D721Med (cell line): Measurements from ENCODE around the gene ZFAND3.

Experiments
- DNase-seq: peaks from one replicate; pipeline ENCODE4 v3.0.0; 2011; ENCODE audit warnings: low spot score; ENCODE audit not compliant: insufficient read length
- FAIRE-seq: peaks from 2 replicates; lab custom pipeline; 2011; peaks lifted over from hg19 to GRCh38; lab: Jason Lieb, UNC
- TF ChIP-seq, protein P1 (sequence below): IDR thresholded peaks from 2 replicates; pipeline ENCODE4 v1.5.1; 2012; ENCODE audit warnings: mild to moderate bottlenecking, control low read depth; ENCODE audit not compliant: insufficient read depth; ENCODE audit errors: missing control alignments

ZFAND3 gene

DNA sequence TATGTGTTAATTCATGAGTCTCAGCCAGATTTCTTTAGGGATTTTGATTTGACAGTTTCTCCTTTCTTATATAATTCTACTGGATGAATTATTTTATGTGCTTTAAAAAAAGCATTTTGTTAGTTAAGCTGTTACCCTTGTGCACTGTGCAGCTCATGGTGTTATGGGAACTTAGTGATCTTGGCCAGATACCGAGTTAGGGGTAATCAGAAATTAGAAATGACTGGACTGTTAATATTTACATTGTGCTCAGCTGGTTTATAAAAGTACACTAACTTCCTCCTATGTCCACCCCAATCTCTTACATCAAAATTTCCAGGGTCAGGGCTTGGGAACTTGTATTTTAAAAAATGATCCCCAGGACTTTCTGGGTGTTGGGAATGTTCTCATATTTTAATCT lies 260.0 kb downstream of the ZFAND3 start:
- FAIRE-seq (no peak), DNase-seq (no peak)
- TF ChIP-seq, protein P1, sequence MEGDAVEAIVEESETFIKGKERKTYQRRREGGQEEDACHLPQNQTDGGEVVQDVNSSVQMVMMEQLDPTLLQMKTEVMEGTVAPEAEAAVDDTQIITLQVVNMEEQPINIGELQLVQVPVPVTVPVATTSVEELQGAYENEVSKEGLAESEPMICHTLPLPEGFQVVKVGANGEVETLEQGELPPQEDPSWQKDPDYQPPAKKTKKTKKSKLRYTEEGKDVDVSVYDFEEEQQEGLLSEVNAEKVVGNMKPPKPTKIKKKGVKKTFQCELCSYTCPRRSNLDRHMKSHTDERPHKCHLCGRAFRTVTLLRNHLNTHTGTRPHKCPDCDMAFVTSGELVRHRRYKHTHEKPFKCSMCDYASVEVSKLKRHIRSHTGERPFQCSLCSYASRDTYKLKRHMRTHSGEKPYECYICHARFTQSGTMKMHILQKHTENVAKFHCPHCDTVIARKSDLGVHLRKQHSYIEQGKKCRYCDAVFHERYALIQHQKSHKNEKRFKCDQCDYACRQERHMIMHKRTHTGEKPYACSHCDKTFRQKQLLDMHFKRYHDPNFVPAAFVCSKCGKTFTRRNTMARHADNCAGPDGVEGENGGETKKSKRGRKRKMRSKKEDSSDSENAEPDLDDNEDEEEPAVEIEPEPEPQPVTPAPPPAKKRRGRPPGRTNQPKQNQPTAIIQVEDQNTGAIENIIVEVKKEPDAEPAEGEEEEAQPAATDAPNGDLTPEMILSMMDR = no peak

DNA sequence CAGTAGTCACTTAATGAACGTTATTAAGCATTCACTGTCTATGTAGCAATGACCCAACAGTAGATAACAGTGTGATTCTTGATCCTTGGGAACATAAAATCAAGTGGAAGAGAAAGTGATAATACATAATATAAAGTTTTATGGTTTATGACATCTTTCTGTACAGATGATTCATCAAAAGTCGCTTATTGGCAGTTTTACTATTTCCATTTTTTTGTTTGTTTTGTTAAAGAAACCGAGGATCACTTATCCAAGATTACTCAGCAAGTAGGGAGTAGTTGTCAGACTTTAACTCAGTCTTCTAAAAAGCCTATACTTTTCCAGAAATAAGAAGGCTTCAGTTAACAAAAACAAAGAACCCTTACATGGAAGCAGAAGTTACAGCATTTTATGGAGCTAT lies 260.8 kb downstream of the ZFAND3 start:
- no peak for DNase-seq
- no peak for FAIRE-seq
- TF ChIP-seq, protein P1 = no peak

DNA sequence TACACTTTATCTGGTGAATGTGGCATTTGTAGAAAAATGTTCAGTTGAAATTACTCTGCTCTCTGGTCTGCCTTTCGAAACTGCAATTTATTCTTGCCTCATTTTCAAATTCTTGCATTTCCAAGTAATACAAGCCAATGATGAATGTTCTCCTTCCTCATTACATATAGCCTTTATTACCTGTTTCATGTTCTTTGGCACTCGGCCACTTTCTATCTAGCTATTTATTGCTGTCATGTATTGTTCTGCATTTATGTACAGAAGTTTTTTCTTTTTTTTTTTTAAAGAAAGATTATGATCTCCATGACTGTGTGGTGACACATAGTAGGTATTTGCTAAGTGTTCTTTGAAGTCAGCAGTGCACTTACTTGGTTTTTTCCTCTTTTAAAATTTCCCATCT lies 261.4 kb downstream of the ZFAND3 start:
- TF ChIP-seq, protein P1 = no peak
- no peak for DNase-seq
- no peak for FAIRE-seq

DNA sequence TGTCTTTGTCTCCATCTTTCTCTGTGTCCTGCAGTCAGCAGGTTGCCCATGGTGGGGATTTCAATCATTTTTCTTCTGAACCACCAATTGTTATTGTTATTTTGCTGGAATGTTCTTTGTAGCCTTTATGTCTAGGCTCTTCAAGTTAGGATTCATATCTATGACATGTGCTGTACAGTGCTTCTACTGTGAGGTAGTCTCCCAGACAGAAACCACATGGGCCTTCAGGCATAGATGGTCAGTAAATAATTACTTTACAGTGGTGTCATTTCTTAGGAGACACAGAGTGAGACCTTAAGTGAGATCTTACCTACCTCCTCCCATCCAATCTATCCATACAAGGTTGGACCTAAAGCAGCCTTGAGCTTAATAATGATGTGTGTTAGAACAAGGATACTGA lies 265.5 kb downstream of the ZFAND3 start:
- no peak for FAIRE-seq
- TF ChIP-seq, protein P1 = no peak
- no peak for DNase-seq

DNA sequence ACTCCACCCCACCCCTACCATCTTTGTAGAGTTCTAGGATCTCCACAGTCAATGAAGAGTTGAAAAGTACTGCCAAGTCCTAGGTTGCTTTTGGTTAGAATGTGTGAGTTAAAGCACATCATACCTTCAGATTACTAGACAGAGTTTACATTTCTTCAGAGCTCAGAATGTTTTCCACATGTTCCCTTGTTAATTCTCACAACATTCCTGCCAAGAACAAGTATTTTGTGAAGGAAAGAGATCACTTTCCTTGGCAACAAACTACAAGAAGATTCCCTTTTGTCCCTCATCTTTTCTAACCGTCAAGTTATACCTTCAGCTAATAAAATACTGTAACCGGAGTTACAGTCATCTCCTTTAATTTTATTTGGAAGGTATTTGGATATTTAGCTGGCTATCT lies 266.8 kb downstream of the ZFAND3 start:
- TF ChIP-seq, protein P1 = no peak
- FAIRE-seq = no peak
- no peak for DNase-seq

DNA sequence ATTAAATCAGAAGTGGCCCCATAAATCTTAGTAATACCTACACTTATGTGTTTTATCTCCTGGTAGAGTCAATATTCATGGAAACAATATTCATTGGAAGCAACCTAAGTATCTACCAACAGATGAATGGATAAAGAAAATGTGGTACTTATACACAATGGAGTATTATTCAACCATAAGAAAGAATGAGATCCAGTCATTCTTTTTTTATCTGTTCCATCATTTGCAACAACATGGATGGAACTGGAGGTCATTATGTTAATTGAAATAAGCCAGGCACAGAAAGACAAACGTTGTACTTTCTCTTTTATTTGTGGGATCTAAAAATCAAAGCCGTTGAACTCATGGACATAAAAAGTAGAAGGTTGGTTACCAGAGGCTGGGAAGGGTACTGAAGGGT lies 268.5 kb downstream of the ZFAND3 start:
- TF ChIP-seq, protein P1 = no peak
- no peak for FAIRE-seq
- no peak for DNase-seq

DNA sequence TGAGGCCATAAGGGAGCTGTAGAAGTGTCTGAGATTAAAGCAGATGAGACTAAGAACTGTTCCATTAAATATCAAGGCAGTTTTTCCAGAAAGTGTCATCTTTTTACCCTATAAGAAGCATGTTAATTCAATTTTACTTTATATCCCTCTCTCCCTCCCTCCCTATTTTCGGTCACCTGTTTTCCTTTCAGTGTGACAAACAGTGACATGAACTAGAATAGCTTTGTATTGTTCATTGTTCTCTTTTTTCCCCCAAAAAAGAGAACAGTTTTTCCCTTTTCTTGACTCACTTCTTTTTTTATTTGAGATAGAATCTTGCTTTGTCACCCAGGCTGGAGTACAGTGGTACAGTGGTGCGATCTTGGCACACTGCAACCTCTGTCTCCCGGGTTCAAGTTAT lies 269.3 kb downstream of the ZFAND3 start:
- DNase-seq (no peak), FAIRE-seq (no peak)
- TF ChIP-seq, protein P1 = no peak
